ENCODE measurements around the gene FAM89A. TPM values are rescaled to one million over a fixed set of nuclear protein-coding genes. Genes with fewer than 3 reads are reported as not detected.
"Not testable (repeated sequence)": the region's sequence is repeated elsewhere in the genome, so short reads cannot be mapped to it uniquely, and the experiment has no call there.

FAM89A gene
- total RNA-seq, 1 experiment from 2014 or later, result 23.6 TPM

DNA sequence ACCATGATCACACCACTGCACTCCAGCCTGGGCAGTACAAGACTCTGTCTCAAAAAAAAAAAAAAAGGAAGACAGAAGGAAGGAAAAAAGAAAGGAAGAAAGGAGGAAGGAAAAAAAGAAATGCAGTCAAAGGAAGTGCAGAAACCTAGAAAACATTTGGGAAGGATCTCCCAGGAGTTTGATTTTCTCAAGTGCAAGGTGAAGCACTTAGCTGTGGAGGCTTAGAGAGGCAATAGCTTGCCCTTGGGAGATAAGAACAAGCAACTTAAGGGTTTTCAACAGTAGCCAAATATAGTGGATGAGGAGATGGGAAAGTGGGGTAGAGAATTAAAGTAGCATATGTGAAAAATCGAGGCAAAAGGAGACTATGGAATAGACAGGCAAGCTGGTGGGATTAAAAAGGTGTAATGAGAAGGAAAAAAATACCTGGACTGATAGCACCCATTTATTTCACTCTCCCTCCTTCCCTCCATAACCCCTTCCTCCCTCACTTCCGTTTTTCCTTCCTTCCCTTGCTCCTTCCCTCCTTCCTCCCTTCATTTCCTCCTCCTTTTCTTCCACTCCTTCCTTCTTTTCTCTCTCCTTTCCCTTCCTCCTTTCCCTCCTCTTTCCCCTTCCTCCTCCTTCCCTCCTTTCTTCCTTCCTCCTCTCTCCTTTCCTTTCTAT, 6.8 kb upstream of the FAM89A start:
- intact Hi-C loops (cut with micrococcal nuclease), result no loop called here
- ChIA-PET CTCF (no interaction called here), RAD21 (ENCODE audit: low non-redundant PET in 1 of 2, low total read pairs in 2 of 2, uncharacterized antibody in 2 of 2, unreplicated experiment in 2 of 2) (no interaction called here), POLR2A (no interaction called here)
- Histone ChIP-seq H3K9me2 (ENCODE audit: insufficient read depth) (no peaks in the 10 kb centered on the region), H4K20me1 (ENCODE audit: insufficient read depth) (no peaks in the 10 kb centered on the region), H3K9me3 (ENCODE audit: control insufficient read depth in 1 of 2, insufficient read depth in 1 of 2, low read depth in 1 of 2, low read length in 2 of 2) (peaks cover 6 to 9% of the 10 kb centered on the region in 2 experiments; a peak in 1 of 4 replicates), H3K36me3 (ENCODE audit: control insufficient read depth in 1 of 2, insufficient read depth in 2 of 2, low read length in 2 of 2) (no peaks in the 10 kb centered on the region), H3K4me3 (replicated peaks in 1 of 2; ENCODE audit: low read depth in 1 of 2, low read length in 2 of 2) (no peak overlapping the region), H3K4me2 (ENCODE audit: low read length) (no peak overlapping the region), H2AFZ (ENCODE audit: low read depth, low read length, poor library complexity, severe bottlenecking) (no peak overlapping the region), H3K9ac (ENCODE audit: low read length) (no peak overlapping the region), H3K27ac (ENCODE audit: low read depth, low read length) (no peak overlapping the region), H3K27me3 (ENCODE audit: insufficient read depth, low read length) (peaks cover 8% of the 10 kb centered on the region), H3K79me2 (ENCODE audit: insufficient read depth, low read length) (no peaks in the 10 kb centered on the region), H3K4me1 (ENCODE audit: control insufficient read depth in 1 of 2, insufficient read depth in 2 of 2, low read length in 2 of 2) (no peaks in the 10 kb centered on the region)
- DNase-seq (ENCODE audit: low read depth, low spot score) (no peak), ATAC-seq (no peak)
- BruUV-seq (replicated peaks), result no TSS peak
- no peak for TF ChIP-seq RAD21 (IDR thresholded peaks at IDR 0.05; ENCODE audit: low read depth)
- TF ChIP-seq CBX3 (IDR thresholded peaks at IDR 0.05; ENCODE audit: low read depth), result no peak
- TF ChIP-seq EGR1 (IDR thresholded peaks at IDR 0.05; ENCODE audit: low read depth), result no peak
- no peak for TF ChIP-seq CEBPB (IDR thresholded peaks at IDR 0.05; ENCODE audit: low read depth)
- TF ChIP-seq YY1 (IDR thresholded peaks at IDR 0.05; ENCODE audit: extremely low read depth, insufficient replicate concordance, low read depth, low read length), result no peak
- no peak for TF ChIP-seq POLR2AphosphoS5 (IDR thresholded peaks at IDR 0.05; ENCODE audit: low read depth, low read length)
- TF ChIP-seq, protein P1, sequence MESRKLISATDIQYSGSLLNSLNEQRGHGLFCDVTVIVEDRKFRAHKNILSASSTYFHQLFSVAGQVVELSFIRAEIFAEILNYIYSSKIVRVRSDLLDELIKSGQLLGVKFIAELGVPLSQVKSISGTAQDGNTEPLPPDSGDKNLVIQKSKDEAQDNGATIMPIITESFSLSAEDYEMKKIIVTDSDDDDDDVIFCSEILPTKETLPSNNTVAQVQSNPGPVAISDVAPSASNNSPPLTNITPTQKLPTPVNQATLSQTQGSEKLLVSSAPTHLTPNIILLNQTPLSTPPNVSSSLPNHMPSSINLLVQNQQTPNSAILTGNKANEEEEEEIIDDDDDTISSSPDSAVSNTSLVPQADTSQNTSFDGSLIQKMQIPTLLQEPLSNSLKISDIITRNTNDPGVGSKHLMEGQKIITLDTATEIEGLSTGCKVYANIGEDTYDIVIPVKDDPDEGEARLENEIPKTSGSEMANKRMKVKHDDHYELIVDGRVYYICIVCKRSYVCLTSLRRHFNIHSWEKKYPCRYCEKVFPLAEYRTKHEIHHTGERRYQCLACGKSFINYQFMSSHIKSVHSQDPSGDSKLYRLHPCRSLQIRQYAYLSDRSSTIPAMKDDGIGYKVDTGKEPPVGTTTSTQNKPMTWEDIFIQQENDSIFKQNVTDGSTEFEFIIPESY (IDR thresholded peaks at IDR 0.05; ENCODE audit: extremely low read depth, insufficient replicate concordance, low read length), result no peak
- TF ChIP-seq JUND (IDR thresholded peaks at IDR 0.05), result no peak
- TF ChIP-seq SP1 (IDR thresholded peaks at IDR 0.05; ENCODE audit: low read depth), result no peak
- no peak for TF ChIP-seq SIN3A (IDR thresholded peaks at IDR 0.05; ENCODE audit: low read depth)
- no peak for TF ChIP-seq ZFX (IDR thresholded peaks at IDR 0.05)
- TF ChIP-seq, protein P2, sequence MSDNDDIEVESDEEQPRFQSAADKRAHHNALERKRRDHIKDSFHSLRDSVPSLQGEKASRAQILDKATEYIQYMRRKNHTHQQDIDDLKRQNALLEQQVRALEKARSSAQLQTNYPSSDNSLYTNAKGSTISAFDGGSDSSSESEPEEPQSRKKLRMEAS (IDR thresholded peaks at IDR 0.05), result no peak
- no peak for TF ChIP-seq ZNF274 (IDR thresholded peaks at IDR 0.05; ENCODE audit: low read depth, low read length)

DNA sequence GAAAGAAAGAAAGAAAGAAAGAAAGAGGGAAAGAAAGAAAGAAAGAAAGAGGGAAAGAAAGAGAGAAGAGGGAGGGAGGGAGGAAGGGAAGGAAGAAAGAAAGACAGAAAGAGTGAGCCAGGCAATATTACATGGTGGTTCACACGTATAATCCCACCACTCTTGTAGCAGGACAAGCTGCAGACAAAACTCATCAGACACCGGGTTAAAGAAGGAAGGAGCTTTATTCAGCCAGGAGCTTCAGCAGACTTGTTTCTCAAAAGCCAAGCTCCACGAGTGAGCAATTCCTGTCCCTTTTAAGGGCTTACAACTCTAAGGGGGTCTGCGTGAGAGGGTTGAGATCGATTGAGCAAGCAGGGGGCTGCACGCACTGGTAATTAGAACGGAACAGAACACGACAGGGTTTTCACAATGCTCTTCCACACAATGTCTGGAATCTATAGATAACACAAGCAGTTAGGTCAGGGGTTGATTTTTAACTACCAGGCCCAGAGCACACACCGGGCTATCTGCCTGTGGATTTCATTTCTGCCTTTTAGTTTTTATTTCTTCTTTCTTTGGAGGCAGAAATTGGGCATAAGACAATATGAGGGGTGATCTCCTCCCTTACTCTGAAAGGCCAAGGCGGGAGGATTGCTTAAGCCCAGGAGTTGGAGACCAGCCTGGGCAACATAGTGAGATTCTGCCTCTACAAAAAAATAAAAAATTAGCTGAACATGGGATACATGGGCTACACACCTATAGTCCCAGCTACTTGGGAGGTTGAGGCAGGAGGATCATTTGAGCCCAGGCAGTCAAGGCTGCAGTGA, 6.1 kb upstream of the FAM89A start:
- intact Hi-C loops (cut with micrococcal nuclease), result not testable (repeated sequence)

More for the DNA sequence above, 6.1 kb upstream of the FAM89A start:
- H3K79me2 ChIP-seq (ENCODE audit: insufficient read depth, low read length); H3K4me3 ChIP-seq (replicated peaks in 1 of 2; ENCODE audit: low read depth in 1 of 2, low read length in 2 of 2); POLR2A ChIA-PET; H3K36me3 ChIP-seq (ENCODE audit: control insufficient read depth in 1 of 2, insufficient read depth in 2 of 2, low read length in 2 of 2); CTCF ChIA-PET; H3K27me3 ChIP-seq (ENCODE audit: insufficient read depth, low read length); H3K27ac ChIP-seq (ENCODE audit: low read depth, low read length); H2AFZ ChIP-seq (ENCODE audit: low read depth, low read length, poor library complexity, severe bottlenecking); H3K9me2 ChIP-seq (ENCODE audit: insufficient read depth); H3K4me1 ChIP-seq (ENCODE audit: control insufficient read depth in 1 of 2, insufficient read depth in 2 of 2, low read length in 2 of 2); DNase-seq (ENCODE audit: low read depth, low spot score); H3K4me2 ChIP-seq (ENCODE audit: low read length); BruUV-seq (replicated peaks); RAD21 ChIA-PET (ENCODE audit: low non-redundant PET in 1 of 2, low total read pairs in 2 of 2, uncharacterized antibody in 2 of 2, unreplicated experiment in 2 of 2); H3K9me3 ChIP-seq (ENCODE audit: control insufficient read depth in 1 of 2, insufficient read depth in 1 of 2, low read depth in 1 of 2, low read length in 2 of 2); H4K20me1 ChIP-seq (ENCODE audit: insufficient read depth); ATAC-seq; H3K9ac ChIP-seq (ENCODE audit: low read length): not testable (repeated sequence)

All from HCT116 (cell line).